Tibial nerve (tissue), 4 donors: ENCODE data around the gene CHST2. TPM values are rescaled to one million over a fixed set of nuclear protein-coding genes. Genes with fewer than 3 reads are reported as not detected.

ENCODE experiments used
- DNase-seq, 2 donors: peaks; one replicate each; pipeline ENCODE4 v3.0.0-alpha.2; 2019; ENCODE audit warnings: low spot score in 2 of 2
- H3K27ac ChIP-seq, 4 donors: fragments of 200-600 bp; sonication (generic) in 3 of 4; one replicate each; pipeline ENCODE4 v1.5.1; 2017 to 2019; ENCODE audit warnings: mild to moderate bottlenecking in 1 of 4
- H3K27me3 ChIP-seq, 2 donors: fragments of 200-600 bp; sonication (generic) in 1 of 2; one replicate each; pipeline versions ENCODE4 v1.5.1 to v1.6.0; 2017 to 2019
- H3K36me3 ChIP-seq, 3 donors: fragments of 200-600 bp; sonication (generic); one replicate each; pipeline ENCODE4 v1.5.1; 2018 to 2019
- H3K4me1 ChIP-seq, 4 donors: fragments of 200-600 bp; sonication (generic) in 3 of 4; one replicate each; pipeline ENCODE4 v1.5.1; 2017 to 2019
- H3K4me3 ChIP-seq, 4 donors: fragments of 200-600 bp; sonication (generic) in 3 of 4; one replicate each; pipeline ENCODE4 v1.5.1; 2017 to 2019; ENCODE audit warnings: mild to moderate bottlenecking in 1 of 4, moderate library complexity in 1 of 4
- H3K9me3 ChIP-seq, 4 donors: fragments of 200-600 bp; sonication (generic) in 3 of 4; one replicate each; pipeline ENCODE4 v1.5.1; 2017 to 2019
- CTCF ChIP-seq, 5 experiments: fragments of 200-600 bp in 3 of 5; fragments of 450-650 bp in 2 of 5; sonication (generic) in 3 of 5; IDR thresholded peaks; one replicate each; pipeline ENCODE4 v1.5.1; 2016 to 2019; ENCODE audit warnings: antibody characterized with exemption in 5 of 5, mild to moderate bottlenecking in 3 of 5, moderate library complexity in 2 of 5
- EP300 ChIP-seq, 2 donors: sonication (generic); formaldehyde crosslinking; IDR thresholded peaks; one replicate each; pipeline ENCODE4 v1.6.1; 2017; ENCODE audit warnings: antibody characterized with exemption in 2 of 2, mild to moderate bottlenecking in 1 of 2
- POLR2A ChIP-seq, 2 donors: fragments of 450-650 bp; IDR thresholded peaks; one replicate each; pipeline ENCODE4 v1.6.1; 2017; ENCODE audit warnings: antibody characterized with exemption in 2 of 2, mild to moderate bottlenecking in 2 of 2, moderate library complexity in 2 of 2
- WGBS, 2 donors: methylation state at CpG; one replicate each; pipeline ENCODE4 v1.1.5; 2018; 5-methylcytosine and 5-hydroxymethylcytosine counted together
- total RNA-seq, 4 donors: library from RNA; depleted of rRNA; stranded (reverse); fragments of >200 nt; gene quantifications; one replicate each; pipeline ENCODE4 v1.1.0, GENCODE V29; 2016

The CHST2 gene
- total RNA-seq, 4 donors from 2014 or later: 14.7 to 33.7 (median 18.8) TPM

GRCh38 chr3:143100451-143100850, 19.1 kb upstream of the CHST2 start:
- Histone ChIP-seq H3K9me3 (peaks cover 0 to 20% (median 2%) of the 10 kb centered on the region in 4 donors), H3K36me3 (no peaks in the 10 kb centered on the region), H3K4me1 (no peaks in the 10 kb centered on the region), H3K4me3 (no peak overlapping the region), H3K27ac (no peak overlapping the region), H3K27me3 (peaks cover 0 to 4% of the 10 kb centered on the region in 2 donors)
- no peak for TF ChIP-seq POLR2A (IDR thresholded peaks at IDR 0.05)
- TF ChIP-seq CTCF (IDR thresholded peaks at IDR 0.05): no peak
- TF ChIP-seq EP300 (IDR thresholded peaks at IDR 0.05): no peak
- DNase-seq: no peak
- WGBS, 2 donors: 78 to 86% methylated on average over 6 of the region's 6 CpGs

GRCh38 chr3:143101792-143102381, 17.7 kb upstream of the CHST2 start:
- peaks cover 0 to 4% of the 10 kb centered on the region in 2 donors for H3K27me3 ChIP-seq
- peaks cover 0 to 32% (median 3%) of the 10 kb centered on the region in 4 donors for H3K9me3 ChIP-seq
- no peak for DNase-seq
- H3K27ac ChIP-seq: no peak overlapping the region
- no peak for TF ChIP-seq POLR2A (IDR thresholded peaks at IDR 0.05)
- no peak for TF ChIP-seq CTCF (IDR thresholded peaks at IDR 0.05)
- H3K36me3 ChIP-seq: no peaks in the 10 kb centered on the region
- 89 to 90% methylated on average over 7 of the region's 7 CpGs for WGBS, 2 donors
- H3K4me1 ChIP-seq: no peaks in the 10 kb centered on the region
- no peak overlapping the region for H3K4me3 ChIP-seq

GRCh38 chr3:143103652-143104051, 15.9 kb upstream of the CHST2 start:
- no peaks in the 10 kb centered on the region for H3K4me1 ChIP-seq
- DNase-seq: no peak
- peaks cover 0 to 34% (median 3%) of the 10 kb centered on the region in 4 donors for H3K9me3 ChIP-seq
- peaks cover 0 to 4% of the 10 kb centered on the region in 2 donors for H3K27me3 ChIP-seq
- H3K27ac ChIP-seq: no peak overlapping the region
- WGBS, 2 donors: 74 to 90% methylated on average over 2 of the region's 2 CpGs
- TF ChIP-seq POLR2A (IDR thresholded peaks at IDR 0.05) (no peak), EP300 (IDR thresholded peaks at IDR 0.05) (no peak), CTCF (IDR thresholded peaks at IDR 0.05) (no peak)
- H3K36me3 ChIP-seq: no peaks in the 10 kb centered on the region
- no peak overlapping the region for H3K4me3 ChIP-seq

DNA sequence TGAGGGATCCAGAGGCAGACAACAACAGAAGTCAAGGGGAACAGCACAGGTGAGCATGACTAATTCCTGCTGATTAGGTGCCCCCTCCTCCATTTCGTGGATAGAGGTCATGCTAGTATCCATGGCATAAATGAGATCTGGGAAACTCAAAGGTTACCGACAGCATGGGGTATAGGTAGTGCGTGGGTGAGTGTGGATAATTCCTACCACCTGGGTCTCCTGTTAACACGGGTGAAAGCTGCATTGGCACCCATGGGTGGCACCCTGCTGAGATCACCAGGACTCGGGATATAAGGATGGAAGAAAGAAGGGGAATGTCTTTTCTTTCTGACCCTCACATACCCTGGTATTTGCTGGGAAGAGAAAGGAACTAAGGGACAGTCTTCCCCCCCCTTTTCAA, 14.4 kb upstream of the CHST2 start:
- 81 to 85% methylated on average over 5 of the region's 5 CpGs for WGBS, 2 donors
- H3K36me3 ChIP-seq: no peaks in the 10 kb centered on the region
- no peak for DNase-seq
- H3K27ac ChIP-seq: no peak overlapping the region
- no peaks in the 10 kb centered on the region for H3K4me1 ChIP-seq
- H3K4me3 ChIP-seq: no peak overlapping the region
- TF ChIP-seq EP300 (IDR thresholded peaks at IDR 0.05) (no peak), POLR2A (IDR thresholded peaks at IDR 0.05) (no peak), CTCF (IDR thresholded peaks at IDR 0.05) (no peak)
- H3K9me3 ChIP-seq: peaks cover 0 to 34% (median 3%) of the 10 kb centered on the region in 4 donors
- H3K27me3 ChIP-seq: peaks cover 0 to 4% of the 10 kb centered on the region in 2 donors

GRCh38 chr3:143109861-143110260, 9.7 kb upstream of the CHST2 start:
- H3K27me3 ChIP-seq: no peaks in the 10 kb centered on the region
- H3K36me3 ChIP-seq: no peaks in the 10 kb centered on the region
- 82 to 83% methylated on average over 5 of the region's 5 CpGs for WGBS, 2 donors
- no peak for DNase-seq
- H3K9me3 ChIP-seq: peaks cover 0 to 20% (median 2%) of the 10 kb centered on the region in 4 donors
- TF ChIP-seq CTCF (IDR thresholded peaks at IDR 0.05): no peak
- TF ChIP-seq POLR2A (IDR thresholded peaks at IDR 0.05): no peak
- no peak for TF ChIP-seq EP300 (IDR thresholded peaks at IDR 0.05)
- no peak overlapping the region for H3K4me3 ChIP-seq
- H3K4me1 ChIP-seq: no peaks in the 10 kb centered on the region
- H3K27ac ChIP-seq: no peak overlapping the region
